A673 (cell line): ENCODE data around the gene SPRED3.

Experiments
- CTCF ChIP-seq: fragments of 300-800, 200-600 bp; sonication (generic); conservative IDR thresholded peaks from 2 replicates; pipeline ENCODE4 v1.5.1; 2017; ENCODE audit warnings: low read depth, mild to moderate bottlenecking, antibody characterized with exemption, low read length, moderate library complexity, mixed read lengths
- EZH2 ChIP-seq: fragments of 200-600 bp; sonication (generic); IDR thresholded peaks from 2 replicates; pipeline ENCODE4 v1.6.1; 2017; ENCODE audit warnings: borderline replicate concordance, low read depth, mild to moderate bottlenecking, mixed read lengths, antibody characterized with exemption, low read length; ENCODE audit not compliant: poor library complexity, severe bottlenecking

GRCh38 chr19:38430931-38431330, 42.4 kb downstream of the SPRED3 start:
- TF ChIP-seq CTCF (no peak), EZH2 (no peak)
